ENCODE results near the gene GMPR2. TPM values are rescaled to one million over a fixed set of nuclear protein-coding genes. Genes with fewer than 3 reads are reported as not detected.
"Not testable (repeated sequence)": the region's sequence is repeated elsewhere in the genome, so short reads cannot be mapped to it uniquely, and the experiment has no call there.

GMPR2 gene
- total RNA-seq, 1 donor from 2014 or later, result 58.0 TPM

DNA sequence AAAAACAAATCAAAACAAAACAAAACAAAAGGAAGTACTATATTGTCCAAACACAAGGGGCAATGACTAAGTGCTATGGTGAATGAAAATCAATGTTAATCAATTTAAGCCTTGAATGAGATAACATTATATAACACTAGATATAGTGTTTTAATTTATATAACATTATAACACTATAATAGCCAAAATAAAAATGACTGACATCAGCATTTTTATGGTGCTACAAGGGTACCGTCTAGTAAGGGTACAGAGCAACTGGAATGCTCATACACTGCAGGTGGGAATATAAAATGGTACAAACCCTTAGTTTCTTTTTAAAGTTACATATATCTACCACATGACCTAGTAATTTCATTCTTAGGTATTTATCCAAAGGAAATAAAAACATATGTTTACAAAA lies 6.3 kb upstream of the GMPR2 start:
- intact Hi-C loops (cut with micrococcal nuclease), result no loop called here

DNA sequence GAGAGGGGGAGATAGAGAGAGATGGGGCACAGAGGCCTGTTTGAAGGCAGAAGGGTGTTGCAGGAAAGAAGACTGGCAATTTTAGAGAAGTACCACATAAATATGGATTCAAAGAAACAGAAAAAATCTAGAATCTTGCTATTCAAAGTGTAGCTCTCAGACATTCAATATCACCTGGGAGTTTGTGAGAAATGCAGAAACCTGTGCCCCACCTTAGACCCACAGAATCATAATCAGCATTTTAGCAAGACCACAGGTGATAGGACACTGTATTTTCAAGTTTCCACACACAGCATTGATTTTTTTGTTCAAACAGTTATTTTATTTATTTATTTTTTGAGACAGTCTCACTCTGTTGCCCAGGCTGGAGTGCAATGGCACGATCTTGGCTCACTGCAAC lies 3.8 kb upstream of the GMPR2 start:
- intact Hi-C loops (cut with micrococcal nuclease), result no loop called here

DNA sequence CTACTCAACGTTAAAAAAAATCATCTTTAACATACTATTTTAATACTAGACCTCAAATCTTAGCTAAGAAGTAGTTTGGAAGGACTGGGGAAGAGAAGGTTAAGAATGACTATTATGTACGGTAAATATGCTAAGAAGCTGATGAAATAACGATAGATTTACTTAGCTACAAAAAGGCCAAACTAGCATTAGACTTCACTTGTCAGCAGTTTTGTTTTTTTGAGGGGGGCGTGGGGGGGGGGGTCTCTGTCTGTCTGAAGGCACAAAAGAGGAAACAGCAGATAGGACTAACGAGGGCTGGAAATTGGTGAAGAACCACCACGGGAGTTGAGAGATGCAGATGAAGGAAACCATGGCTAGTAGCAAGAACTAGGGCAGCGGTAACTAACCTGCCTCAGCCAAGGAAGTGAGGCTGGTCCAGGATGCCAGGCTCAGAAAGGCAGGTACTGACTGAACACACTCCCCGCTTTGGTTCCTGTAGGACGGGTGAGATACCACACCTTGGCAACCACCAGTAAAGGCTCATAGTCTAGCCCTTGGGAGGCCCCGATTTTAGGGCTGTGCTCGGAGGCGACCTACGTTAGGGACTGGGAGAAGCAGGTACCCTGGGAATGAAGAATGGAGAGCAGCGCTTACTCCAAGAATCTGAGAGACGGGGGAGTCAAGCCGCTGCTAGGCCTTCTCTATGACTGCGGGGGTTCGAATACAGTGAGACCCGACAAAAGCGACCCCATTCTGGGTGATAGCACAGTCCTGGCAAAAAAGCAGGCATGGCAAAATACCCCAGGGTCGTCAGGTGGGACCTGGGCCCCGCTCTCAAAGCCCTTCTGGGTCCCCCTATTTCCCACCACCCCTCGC lies 1.2 kb upstream of the GMPR2 start:
- intact Hi-C loops (cut with micrococcal nuclease), result loop anchor here (1.0 kb wide), 12 partner anchors 11 to 211 kb away; partner anchors contain the start of genes DCAF11, DHRS1, EMC9 and IPO4

DNA sequence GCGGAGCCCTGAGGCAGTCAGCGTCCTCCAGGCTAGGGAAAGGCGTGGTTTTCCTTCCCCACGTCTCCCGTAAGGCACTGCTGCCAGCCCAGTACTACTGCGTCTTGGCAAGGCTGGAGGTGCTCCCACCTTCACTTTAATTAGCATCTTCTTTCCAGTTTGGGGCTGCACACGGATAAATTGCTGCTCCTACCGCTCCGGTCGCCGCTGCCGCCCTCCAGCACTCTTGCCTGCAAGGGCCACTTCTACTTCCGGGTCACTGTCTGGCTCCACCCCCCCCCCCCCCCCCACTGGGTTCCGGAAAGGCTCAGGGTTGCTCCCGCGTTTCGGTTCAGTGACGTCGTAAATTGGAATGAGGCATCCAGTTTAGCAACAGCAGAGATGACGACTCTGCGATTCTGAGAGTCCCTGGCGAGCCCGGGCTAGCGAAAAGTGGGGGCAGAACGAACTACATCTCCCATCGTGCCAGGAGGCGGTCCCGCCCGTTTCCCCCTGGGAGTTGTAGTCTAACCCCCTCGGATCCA lies 546 bp upstream of the GMPR2 start, which contains the start of gene NEDD8:
Gene NEDD8 (minus strand): TSS at position 247 of the 524 bp plus-strand sequence. CDS start 100 bp downstream, at position 147.
- intact Hi-C loops (cut with micrococcal nuclease), result loop anchor here (1.0 kb wide), 12 partner anchors 10 to 210 kb away; partner anchors contain the start of genes DCAF11, DHRS1, EMC9 and IPO4

DNA sequence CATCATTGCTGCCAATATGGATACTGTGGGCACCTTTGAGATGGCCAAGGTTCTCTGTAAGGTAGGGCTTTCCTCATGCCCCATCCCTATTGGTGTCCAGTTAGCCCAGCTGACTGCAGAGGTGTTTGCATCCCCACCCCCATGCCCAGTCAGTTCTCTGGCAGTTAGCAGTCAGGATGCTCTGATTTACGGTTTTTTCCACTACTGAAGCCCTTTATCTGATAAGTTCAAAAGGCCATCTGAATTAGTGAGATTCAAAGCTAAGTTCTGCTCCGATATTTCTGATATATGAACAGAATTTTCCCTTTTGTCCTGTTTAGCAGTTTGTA lies 773 bp downstream of the GMPR2 start:
- intact Hi-C loops (cut with micrococcal nuclease), result no loop called here

DNA sequence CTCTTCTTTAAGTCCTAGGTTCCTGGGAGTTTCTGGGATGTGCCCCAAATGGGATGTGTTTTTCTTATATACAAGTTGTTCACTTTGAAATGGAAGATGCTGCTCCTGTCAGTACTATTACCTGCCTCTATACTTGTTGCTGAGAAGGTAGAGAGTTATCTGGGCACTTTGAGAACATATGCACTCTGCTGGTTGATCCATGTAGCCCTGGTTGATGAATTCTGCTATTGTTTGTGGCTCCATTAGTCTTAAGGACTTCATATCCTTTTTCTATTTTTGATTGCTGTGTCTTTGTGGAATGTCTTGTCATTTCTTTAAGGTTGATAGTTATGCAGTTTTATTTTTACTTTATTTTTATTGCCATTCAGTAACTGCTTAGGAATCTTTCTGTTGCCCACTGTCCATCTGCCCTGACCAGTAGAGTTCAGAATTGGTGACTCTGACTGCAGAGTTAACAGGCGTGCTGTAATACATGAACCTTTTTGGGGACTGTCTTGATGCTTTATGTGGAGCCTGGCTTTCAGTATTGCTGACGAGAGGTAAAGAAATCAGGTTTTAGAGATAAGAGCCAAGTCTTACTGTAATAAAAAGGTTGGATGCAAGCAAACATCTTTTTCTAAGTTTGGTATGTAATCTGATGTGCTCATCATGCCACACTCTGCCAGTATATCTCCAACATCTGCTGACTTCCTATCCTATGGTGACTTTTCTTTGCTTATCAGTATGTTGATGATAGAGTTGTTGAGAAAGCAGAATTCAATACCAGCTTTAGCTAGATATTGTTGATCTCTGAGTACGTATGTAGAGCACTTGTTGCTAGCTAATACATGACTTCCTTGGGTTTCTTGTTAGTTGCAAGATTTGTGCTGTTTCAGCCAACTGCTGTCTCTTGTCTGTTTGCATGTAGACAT lies 1.6 kb downstream of the GMPR2 start:
- intact Hi-C loops (cut with micrococcal nuclease), result no loop called here

DNA sequence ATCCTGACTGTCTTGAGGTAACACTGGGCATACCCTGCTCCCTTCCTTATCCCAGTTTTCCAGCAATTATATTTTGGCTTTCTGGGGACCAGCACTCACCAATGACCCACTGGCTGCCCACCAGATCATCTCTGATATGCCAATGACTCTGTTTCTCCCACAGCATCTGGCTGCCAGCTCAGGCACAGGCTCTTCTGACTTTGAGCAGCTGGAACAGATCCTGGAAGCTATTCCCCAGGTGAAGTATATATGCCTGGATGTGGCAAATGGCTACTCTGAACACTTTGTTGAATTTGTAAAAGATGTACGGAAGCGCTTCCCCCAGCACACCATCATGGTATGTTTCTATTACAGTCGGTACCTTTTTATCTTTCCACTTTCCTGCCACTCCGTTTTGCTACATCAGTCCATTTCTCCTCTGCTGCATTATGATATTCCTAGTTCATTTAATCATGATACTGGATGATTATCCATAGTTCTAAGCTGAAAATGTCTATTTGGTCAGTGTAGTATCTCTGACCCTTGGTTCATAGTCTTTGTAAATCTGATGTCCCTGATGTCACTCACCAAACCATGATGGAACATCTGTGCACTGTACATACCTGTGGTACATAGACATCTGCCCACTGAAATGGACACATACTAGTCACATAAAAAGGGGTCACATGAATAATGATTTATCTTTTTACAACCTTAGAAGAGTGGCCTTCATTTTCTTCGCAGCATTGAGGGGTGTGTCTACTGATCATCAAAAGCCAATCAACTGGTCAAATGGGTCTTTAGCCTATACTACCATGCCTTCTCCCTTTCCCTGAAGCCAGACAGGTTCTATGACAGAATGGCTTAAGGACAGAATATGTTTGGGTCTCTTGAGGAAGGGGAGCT lies 3.3 kb downstream of the GMPR2 start:
- intact Hi-C loops (cut with micrococcal nuclease), result no loop called here

DNA sequence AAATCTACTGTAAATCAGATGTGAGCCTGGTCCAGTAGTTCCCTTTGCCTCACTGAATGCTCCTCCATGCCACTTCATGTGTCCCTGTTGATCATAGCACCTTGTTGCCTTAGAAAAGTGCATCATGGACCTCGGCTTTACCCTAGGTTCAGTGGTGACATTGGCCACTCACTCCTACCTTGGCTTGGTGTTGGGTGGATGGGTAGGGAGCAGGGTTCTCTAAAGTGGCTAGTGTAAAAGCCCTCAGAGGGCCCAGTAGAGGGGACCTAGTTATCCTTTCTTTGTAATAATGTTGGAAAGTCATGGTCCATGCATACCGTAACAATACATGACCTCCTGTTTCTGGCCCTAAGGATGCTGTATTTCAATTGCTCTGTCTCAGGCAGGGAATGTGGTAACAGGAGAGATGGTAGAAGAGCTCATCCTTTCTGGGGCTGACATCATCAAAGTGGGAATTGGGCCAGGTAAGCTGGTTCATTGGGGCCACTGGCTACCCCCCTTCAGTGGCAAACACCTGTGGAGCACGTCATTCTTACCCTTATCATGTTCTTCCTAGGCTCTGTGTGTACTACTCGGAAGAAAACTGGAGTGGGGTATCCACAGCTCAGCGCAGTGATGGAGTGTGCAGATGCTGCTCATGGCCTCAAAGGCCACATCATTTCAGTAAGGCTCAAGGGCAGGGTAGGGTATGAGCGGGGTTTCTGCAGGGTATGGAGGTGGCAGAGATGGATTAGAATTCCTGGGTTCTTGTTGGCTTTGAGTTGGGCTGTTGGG lies 4.1 kb downstream of the GMPR2 start:
- intact Hi-C loops (cut with micrococcal nuclease), result no loop called here

DNA sequence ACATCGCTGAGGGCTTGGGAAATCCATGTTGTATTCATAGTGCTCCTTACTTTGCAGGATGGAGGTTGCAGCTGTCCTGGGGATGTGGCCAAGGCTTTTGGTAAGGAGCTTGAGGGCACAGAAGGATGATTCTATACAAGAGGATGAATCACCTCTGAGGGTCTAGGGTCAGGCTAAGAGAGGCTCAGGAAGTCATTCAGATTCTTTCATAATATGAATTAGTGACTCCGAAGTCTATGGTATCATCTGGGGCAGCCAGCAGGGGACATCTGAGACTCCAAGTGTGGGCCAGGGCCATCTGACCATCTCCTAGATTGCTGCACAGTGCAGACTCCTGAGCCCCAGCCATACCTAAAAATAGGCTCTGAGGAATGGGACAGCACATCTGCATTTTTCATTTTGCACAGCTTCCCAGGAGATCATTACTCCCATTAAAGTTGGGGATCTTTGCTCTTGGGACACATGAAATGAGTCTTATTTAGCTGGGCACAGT lies 4.8 kb downstream of the GMPR2 start:
- intact Hi-C loops (cut with micrococcal nuclease), result no loop called here

DNA sequence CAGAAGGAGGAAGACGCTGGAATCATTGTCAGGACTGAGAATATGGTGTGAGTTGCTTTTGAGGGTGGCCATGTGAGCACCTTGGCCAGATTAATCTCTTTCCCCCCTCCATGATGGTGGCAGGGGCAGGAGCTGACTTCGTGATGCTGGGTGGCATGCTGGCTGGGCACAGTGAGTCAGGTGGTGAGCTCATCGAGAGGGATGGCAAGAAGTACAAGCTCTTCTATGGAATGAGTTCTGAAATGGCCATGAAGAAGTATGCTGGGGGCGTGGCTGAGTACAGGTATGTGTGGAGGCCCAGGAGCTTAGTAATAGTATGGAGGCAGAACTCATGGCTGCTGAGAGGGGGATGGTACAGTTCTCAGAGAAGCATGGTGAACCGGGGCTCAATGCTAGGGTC lies 5.4 kb downstream of the GMPR2 start:
- intact Hi-C loops (cut with micrococcal nuclease), result no loop called here

DNA sequence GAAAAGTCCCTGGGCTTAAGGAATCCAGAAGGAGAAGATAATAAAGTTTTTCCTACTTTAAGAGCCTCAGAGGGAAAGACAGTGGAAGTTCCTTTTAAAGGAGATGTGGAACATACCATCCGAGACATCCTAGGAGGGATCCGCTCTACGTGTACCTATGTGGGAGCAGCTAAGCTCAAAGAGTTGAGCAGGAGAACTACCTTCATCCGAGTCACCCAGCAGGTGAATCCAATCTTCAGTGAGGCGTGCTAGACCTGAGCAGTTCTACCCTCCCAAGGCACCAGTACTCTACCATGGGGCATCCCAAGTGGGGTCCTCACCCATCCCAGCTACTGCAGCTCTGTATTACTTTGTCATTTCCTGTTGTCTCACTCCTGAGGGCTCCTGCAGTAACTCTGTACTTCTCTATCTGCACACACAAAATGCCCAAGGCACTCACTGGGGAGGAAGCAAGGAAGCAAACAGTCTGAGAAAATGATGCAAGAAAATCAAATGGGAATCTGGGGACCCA lies 5.9 kb downstream of the GMPR2 start:
- intact Hi-C loops (cut with micrococcal nuclease), result no loop called here

DNA sequence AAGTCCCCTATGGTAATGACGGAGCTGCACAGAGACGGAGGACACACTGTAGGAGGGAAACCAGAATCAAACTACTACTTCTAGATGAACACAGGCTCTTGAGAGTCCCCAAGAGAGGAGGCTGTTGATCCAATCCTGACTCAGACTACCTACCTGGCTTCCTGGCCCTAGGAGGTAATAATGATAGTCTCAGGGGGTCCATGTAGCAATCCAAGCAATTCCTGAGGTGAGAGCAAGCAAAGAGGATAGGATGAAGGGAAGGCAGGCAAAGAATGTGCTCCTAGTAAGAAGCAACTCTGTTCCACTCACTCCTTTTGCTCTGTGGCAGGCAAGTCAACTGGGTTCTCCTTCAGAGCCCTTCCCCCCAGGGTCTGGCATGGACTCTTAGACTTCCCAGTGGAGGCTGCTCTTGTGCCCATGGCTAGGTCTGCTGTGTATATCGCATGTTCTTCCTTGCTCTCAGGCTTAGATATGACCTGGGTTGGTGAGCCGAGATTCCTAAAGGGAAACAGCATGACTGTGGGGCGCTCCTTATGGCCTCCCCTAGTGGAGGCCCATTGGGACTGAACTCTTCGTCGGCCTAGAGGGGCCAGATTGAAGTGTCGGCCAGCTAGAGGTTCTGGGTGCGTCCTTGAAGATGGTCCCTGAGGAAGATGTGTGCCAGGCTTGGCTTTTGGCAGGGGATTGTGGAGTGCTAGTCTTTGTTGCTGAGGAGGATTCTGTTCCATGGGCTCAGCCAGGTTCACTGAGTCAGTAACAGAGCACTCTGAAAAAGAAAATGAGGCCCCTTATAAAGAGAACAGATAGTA lies 7.6 kb downstream of the GMPR2 start:
- intact Hi-C loops (cut with micrococcal nuclease), result loop anchor here (5.0 kb wide), 1 partner anchor 432 kb away; no protein-coding TSS in a partner anchor

DNA sequence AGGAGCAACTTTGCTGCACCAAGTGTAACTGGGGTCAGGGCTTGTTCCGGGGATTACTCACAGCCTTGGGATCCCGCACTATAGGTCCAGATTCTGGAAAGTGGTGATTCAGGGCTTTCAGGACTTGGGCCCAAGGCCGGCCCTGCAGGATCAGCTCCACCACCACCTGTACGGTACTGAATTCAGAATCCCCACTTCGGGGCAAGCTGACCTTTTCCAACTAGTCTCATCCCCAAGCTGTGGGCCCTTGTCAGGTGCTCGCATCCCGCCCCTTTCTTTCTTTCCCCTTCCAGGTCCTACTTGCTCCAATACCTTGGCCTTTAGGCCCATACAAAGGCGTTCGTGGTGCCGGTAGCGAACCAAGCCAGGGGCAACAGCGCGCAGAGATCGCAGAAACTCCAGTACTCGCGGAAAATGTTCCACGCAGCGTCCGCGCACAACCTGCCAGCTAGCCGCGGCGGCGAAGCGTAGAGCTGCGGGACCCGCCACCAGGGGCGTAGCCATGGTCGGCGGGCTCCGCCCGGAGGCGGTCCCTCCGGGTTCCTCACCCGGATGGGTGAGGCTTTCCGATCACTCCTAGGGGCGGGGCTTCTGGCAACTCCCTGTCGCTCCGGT lies 9.2 kb downstream of the GMPR2 start:
- intact Hi-C loops (cut with micrococcal nuclease), result loop anchor here (1.0 to 5.0 kb wide), 15 partner anchors 10 to 430 kb away; partner anchors contain the start of genes DCAF11, EMC9, GMPR2 and IPO4

DNA sequence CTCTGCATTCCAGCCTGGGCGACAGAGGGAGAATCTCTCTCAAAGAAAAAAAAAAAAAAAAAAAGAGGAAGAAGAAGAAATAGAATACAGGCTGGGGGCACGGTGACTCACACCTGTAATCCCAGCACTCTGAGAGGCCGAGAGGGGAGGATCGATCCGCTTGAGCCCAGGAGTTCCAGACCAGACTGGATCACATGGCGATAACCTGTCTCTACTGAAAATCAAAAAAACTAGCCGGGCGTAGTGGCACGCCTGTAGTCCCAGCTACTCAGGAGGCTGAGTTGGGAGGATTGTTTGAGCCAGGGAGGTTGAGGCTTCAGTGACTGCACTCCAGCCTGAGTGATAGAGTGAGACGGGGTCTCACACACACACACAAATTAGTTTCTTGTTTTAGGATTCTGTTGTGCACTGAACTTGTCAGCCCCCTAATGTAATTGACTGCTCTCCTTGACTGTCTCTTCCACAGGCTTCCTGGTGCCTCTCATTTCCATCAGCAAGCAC lies 10.7 kb downstream of the GMPR2 start:
- intact Hi-C loops (cut with micrococcal nuclease), result loop anchor here (1.0 to 5.0 kb wide), 3 partner anchors 54 to 774 kb away; partner anchors contain the start of gene NGDN

DNA sequence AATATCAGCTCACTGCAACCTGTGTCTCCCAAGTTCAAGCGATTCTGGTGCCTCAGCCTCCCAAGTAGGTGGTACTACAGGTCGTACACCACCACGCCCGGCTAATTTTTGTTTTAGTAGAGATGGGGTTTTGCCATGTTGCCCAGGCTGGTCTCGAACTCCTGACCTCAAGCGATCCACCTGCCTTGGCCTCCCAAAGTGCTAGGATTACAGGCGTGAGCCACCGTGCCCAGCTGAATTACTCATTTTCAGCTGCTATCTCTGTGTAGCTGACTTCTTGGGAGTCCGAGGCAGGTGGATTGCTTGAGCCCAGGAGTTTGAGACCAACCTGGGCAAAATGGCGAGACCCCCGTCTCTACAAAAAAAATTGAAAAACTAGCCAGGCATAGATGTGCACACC lies 12.6 kb downstream of the GMPR2 start:
- intact Hi-C loops (cut with micrococcal nuclease), result not testable (repeated sequence)

DNA sequence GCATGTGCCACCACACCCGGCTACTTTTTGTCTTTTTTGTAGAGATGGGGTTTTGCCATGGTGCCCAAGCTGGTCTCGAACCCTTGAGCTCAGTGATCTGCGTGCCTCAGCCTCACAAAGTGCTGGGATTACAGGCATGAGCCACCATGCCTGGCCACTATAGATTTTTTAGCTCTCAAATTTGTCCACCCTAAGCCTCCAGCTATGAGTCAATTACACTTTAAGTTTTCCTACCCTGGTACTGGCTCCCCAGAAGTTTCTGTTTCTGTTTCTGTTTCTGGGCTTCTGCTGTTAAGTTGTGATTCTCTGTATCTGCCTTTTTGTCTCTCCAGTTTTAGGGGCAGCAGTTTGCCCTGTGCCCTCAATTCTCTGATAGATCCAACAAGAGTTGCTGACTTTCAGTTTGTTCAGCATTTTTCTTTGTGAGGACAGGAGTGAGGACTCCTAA lies 14.1 kb downstream of the GMPR2 start:
- intact Hi-C loops (cut with micrococcal nuclease), result no loop called here

DNA sequence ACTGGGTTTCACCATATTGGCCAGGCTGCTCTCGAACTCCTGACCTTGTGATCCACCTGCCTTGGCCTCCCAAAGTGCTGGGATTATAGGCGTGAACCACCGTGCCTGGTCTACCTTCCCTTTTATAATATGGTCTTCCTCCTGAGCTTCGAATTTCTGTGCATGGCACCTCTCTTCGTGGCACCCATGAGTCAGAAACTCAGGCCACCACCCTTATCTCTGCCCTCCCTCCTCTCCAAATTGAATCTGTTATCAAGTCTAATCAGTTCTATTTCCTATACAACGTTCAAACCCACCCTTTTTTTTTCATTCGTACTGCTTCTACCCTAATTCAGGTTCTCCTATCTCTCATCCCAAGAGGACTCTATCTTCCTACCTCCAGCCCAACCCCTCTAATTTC lies 14.7 kb downstream of the GMPR2 start:
- intact Hi-C loops (cut with micrococcal nuclease), result no loop called here

Data from T-helper 1 cell treated with Interleukin-12 subunit alpha and Interleukin-12 subunit beta and Interleukin-4 antibody, amounts not matched to agents 30 ng/mL and 1 ng/mL, for 36 hours (primary cell).